Small intestine (tissue), 7 donors: ENCODE measurements around the gene RNF126. TPM values are rescaled to one million over a fixed set of nuclear protein-coding genes. Genes with fewer than 3 reads are reported as not detected.
"Not testable (repeated sequence)": the region's sequence is repeated elsewhere in the genome, so short reads cannot be mapped to it uniquely, and the experiment has no call there.

Experiments
- DNase-seq, 2 donors: peaks; one replicate each; pipeline versions ENCODE4 v3.0.0 to v3.0.0-alpha.2; 2013
- FAIRE-seq: peaks from 2 replicates; lab custom pipeline; 2012; peaks lifted over from hg19 to GRCh38; lab: Jason Lieb, UNC
- H3K27ac ChIP-seq, 3 donors: one replicate each; pipeline ENCODE4 v1.5.1; 2013; ENCODE audit warnings: low read length in 2 of 3, mild to moderate bottlenecking in 2 of 3, control low read depth in 1 of 3, inconsistent platforms in 1 of 3, low read depth in 1 of 3, moderate library complexity in 1 of 3
- H3K27me3 ChIP-seq, 3 donors: one replicate each; pipeline ENCODE4 v1.6.1; 2013; ENCODE audit warnings: low read length in 3 of 3, inconsistent platforms in 1 of 3; ENCODE audit not compliant: control insufficient read depth in 3 of 3, insufficient read depth in 3 of 3
- H3K36me3 ChIP-seq, 3 donors: one replicate each; pipeline ENCODE4 v1.6.1; 2013; ENCODE audit warnings: low read length in 3 of 3, inconsistent platforms in 1 of 3, low read depth in 1 of 3, mild to moderate bottlenecking in 1 of 3, moderate library complexity in 1 of 3; ENCODE audit not compliant: control insufficient read depth in 3 of 3, insufficient read depth in 2 of 3
- H3K4me1 ChIP-seq, 3 donors: one replicate each; pipeline ENCODE4 v1.6.1; 2013; ENCODE audit warnings: low read length in 2 of 3, inconsistent platforms in 1 of 3, low read depth in 1 of 3, mild to moderate bottlenecking in 1 of 3, moderate library complexity in 1 of 3; ENCODE audit not compliant: control insufficient read depth in 3 of 3, insufficient read depth in 2 of 3
- H3K4me3 ChIP-seq, 3 donors: one replicate each; pipeline ENCODE4 v1.5.1; 2013; ENCODE audit warnings: low read length in 3 of 3, control low read depth in 1 of 3, inconsistent platforms in 1 of 3, low read depth in 1 of 3, mild to moderate bottlenecking in 1 of 3, moderate library complexity in 1 of 3
- H3K9me3 ChIP-seq, 2 donors: one replicate each; pipeline ENCODE4 v1.6.1; 2013; ENCODE audit warnings: low read depth in 1 of 2, low read length in 1 of 2; ENCODE audit not compliant: control insufficient read depth in 2 of 2, insufficient read depth in 1 of 2
- WGBS, 3 donors: extraction: QIAGEN DNeasy Blood & Tissue Kit; methylation state at CpG; one replicate each; pipeline ENCODE4 v1.1.7; 2013; 5-methylcytosine and 5-hydroxymethylcytosine counted together
- polyA plus RNA-seq, 4 donors: library from polyadenylated mRNA; stranded (reverse) in 3 of 4; unstranded in 1 of 4; fragments of 200-250 nt in 3 of 4; fragments of 120-200 nt in 1 of 4; gene quantifications; one replicate each; pipeline versions ENCODE4 v1.2.1 to v1.2.3, GENCODE V29; 2013
- donor health status: healthy with polysubstance abuse.
- donor health status: control.
- donor health status: control.
- donor health status: Bipolar disorder and iron deficiency.
- donor health status: healthy.

The RNF126 gene
- polyA plus RNA-seq, 4 donors, result 39.2 to 60.2 (median 55.4) TPM

DNA sequence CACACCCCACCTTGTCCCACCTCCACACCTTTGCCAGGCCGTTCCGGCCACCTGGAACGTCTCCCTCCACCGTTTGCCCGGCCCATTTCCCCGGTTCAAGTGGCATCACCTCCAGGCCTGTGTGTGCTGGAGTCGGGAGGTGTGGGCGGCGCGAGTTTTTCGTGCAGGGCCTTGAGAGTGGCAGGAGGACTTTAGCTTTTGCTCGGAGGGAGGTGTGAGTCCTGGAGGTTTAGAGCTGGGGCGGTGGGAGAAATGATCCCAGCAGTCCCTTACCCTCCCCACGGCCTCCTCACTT lies 41.4 kb upstream of the RNF126 start:
- no peak for FAIRE-seq
- Histone ChIP-seq H3K4me3 (peak overlapping the region in 1 of 3 donors; percentile 15), H3K4me1 (peaks cover 0 to 13% (median 0%) of the 10 kb centered on the region in 3 donors), H3K27ac (no peak overlapping the region), H3K9me3 (peaks cover 0 to 11% of the 10 kb centered on the region in 2 donors), H3K27me3 (peaks cover 0 to 6% (median 5%) of the 10 kb centered on the region in 3 donors), H3K36me3 (no peaks in the 10 kb centered on the region)
- 10 to 27% (median 14%) methylated on average over 14 of the region's 14 CpGs for WGBS, 3 donors
- DNase-seq, result no peak

DNA sequence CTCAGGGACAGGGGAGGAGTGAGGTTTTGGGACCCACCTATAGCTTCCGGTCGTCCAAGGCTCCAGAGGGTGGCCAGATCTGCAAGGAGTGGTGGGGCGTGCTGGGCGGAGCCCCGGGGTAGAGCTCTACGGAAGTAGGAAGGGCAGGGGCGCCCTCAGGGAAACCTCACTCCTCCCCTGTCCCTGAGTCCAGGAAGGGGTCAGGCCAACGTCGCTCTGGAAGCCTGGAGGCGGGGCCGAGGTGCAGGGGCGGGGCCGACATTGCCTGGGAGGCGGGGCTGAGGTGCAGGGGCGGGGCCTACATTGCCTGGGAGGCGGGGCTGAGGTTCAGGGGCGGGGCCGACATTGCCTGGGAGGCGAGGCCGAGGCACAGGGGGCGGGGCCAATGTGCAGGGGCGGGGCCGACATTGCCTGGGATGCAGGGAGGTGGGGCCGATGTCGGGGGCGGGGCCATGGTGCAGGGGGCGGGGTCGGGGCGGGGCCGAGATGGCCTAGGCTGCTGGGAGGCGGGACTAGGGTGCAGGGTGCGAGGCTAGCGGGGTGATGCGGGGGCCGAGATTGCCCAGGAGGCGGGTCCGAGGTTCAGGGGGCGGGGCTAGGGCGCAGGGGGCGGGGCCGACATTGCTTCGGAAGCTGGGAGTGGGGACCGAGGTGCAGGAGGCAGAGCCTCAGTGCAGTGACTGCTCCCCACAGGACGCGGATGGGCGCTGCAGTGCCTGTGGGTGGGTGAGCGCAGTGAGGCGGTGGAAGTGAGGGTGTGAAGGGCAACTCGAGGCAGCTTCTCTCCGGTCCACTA lies 40.8 kb upstream of the RNF126 start:
- Histone ChIP-seq H3K4me1 (peaks cover 0 to 13% (median 0%) of the 10 kb centered on the region in 3 donors), H3K27ac (peak overlapping the region in 2 of 3 donors; percentile 30 to 63), H3K36me3 (no peaks in the 10 kb centered on the region), H3K4me3 (peak overlapping the region in 1 of 3 donors; percentile 62), H3K9me3 (peaks cover 0 to 11% of the 10 kb centered on the region in 2 donors), H3K27me3 (peaks cover 0 to 6% (median 5%) of the 10 kb centered on the region in 3 donors)
- FAIRE-seq, result no peak
- DNase-seq, result peak; percentile 84 to 90
- WGBS, 3 donors, result 5 to 6% (median 6%) methylated on average over 27 to 50 of the region's 50 CpGs

- peak overlapping the region in 2 of 3 donors; percentile 30 to 63 for H3K27ac ChIP-seq
- H3K27me3 ChIP-seq, result peaks cover 0 to 5% (median 5%) of the 10 kb centered on the region in 3 donors
- peaks cover 0 to 11% (median 0%) of the 10 kb centered on the region in 3 donors for H3K4me1 ChIP-seq
- WGBS, 3 donors, result 23 to 38% (median 31%) methylated on average over 4 of the region's 4 CpGs
- DNase-seq (no peak), FAIRE-seq (no peak)
- H3K4me3 ChIP-seq, result peak overlapping the region in 1 of 3 donors; percentile 62
- H3K36me3 ChIP-seq, result no peaks in the 10 kb centered on the region
- H3K9me3 ChIP-seq, result peaks cover 0 to 11% of the 10 kb centered on the region in 2 donors
Measured at GRCh38 chr19:703329-703650, 40.3 kb upstream of the RNF126 start.

DNA sequence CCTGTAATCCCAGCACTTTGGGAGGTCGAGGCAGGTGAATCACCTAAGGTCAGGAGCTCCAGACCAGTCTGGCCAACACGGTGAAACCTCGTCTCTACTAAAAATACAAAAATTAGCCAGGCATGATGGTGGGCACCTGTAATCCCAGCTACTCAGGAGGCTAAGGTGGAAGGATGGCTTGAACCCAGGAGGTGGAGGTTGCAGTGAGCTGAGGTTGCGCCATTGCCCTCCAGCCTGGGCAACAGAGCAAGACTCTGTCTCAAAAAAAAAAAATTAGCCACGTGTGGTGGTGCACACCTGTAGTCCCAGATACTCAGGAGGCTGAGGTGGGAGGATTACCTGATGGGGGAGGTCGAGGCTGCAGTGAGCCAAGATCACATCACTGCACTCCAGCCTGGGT lies 39.8 kb upstream of the RNF126 start:
- H3K27ac ChIP-seq, H3K4me1 ChIP-seq, FAIRE-seq, H3K27me3 ChIP-seq, H3K36me3 ChIP-seq, DNase-seq, H3K9me3 ChIP-seq: not testable (repeated sequence)
- H3K4me3 ChIP-seq, result peak overlapping the region in 1 of 3 donors; percentile 62
- 67 to 80% (median 73%) methylated on average over 6 of the region's 6 CpGs for WGBS, 3 donors

DNA sequence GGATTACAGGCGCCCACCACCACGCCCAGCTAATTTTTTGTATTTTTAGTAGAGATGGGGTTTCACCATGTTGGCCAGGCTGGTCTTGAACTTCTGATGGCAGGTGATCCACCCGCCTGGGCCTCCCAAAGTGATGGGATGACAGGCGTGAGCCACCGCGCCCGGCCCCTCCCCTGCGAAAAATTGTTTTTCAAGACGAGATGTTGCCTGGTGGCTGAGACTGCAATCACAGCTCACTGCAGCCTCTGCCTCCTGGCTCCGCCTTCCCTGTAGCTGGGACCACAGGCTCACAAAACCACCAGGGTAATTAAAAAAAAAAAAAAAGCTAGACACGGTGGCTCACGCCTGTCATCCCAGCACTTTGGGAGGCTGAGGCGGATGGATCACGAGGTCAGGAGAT lies 36.9 kb upstream of the RNF126 start:
- H3K27me3 ChIP-seq, result peaks cover 0 to 12% (median 3%) of the 10 kb centered on the region in 3 donors
- FAIRE-seq, H3K36me3 ChIP-seq, DNase-seq, H3K4me3 ChIP-seq, H3K27ac ChIP-seq, H3K9me3 ChIP-seq, H3K4me1 ChIP-seq: not testable (repeated sequence)
- WGBS, 3 donors, result 63 to 71% (median 70%) methylated on average over 8 to 14 of the region's 14 CpGs

GRCh38 chr19:698529-698928 lies 35.5 kb upstream of the RNF126 start:
- not testable (repeated sequence) for H3K9me3 ChIP-seq, H3K4me1 ChIP-seq, H3K27ac ChIP-seq, DNase-seq, H3K36me3 ChIP-seq, FAIRE-seq, H3K4me3 ChIP-seq
- peaks cover 0 to 16% (median 3%) of the 10 kb centered on the region in 3 donors for H3K27me3 ChIP-seq
- 89 to 92% (median 92%) methylated on average over 15 of the region's 15 CpGs for WGBS, 3 donors

GRCh38 chr19:695352-695949 lies 32.4 kb upstream of the RNF126 start, which contains the start of gene PRSS57:
Gene PRSS57 (minus strand): TSS chr19:695452. CDS start chr19:695430, 22 bp downstream.
- H3K27me3 ChIP-seq, result peaks cover 0 to 16% (median 3%) of the 10 kb centered on the region in 3 donors
- no peaks in the 10 kb centered on the region for H3K4me1 ChIP-seq
- no peaks in the 10 kb centered on the region for H3K9me3 ChIP-seq
- no peak within 1 kb of the TSS for H3K4me3 ChIP-seq
- no peaks in the 10 kb centered on the region for H3K36me3 ChIP-seq
- FAIRE-seq (no peak), DNase-seq (no peak)
- no peak within 1 kb of the TSS for H3K27ac ChIP-seq
- 54 to 60% (median 55%) methylated on average over 31 of the region's 31 CpGs for WGBS, 3 donors

DNA sequence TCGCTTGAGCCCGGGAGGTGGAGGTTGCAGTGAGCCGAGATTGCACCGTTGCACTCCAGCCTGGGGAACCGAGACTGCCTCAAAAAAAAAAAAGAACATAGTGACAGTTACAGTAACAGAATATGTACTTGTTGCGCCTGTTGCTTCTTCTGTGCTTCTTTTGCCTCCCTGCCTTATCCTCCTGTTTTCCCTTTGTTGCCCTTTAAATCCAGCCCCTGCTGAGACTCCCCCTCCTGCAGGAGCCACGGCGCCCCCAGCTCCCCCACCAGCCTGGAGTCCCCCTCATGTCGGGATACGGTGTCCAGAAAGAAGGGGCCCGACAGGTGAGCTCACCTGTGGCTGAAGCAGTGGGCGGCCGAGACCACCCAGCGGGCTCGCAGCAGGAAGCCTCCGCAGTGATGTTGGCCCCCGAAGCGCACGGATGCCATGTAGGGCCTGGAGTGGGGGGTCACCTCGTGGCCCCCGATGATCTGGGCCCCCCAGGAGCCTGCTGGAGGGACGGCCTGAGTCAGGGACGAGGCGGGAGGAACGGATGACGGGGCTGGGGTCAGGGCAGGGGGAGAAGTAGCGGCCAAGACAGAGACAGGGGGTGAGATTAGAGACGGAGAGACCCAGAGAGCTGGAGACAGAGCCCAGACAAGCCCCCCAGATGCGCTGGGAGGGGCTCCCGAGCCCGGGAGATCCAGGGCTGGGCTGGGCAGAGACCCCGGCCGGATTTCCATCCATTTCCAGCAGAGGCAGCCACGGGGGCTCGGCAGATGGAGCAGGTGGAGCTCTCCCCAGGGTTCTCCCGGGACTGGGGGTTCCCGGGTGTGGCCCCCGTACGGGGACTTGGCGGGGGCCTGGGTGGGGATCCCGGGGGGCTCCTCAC lies 31.7 kb upstream of the RNF126 start:
- FAIRE-seq (no peak), DNase-seq (no peak)
- H3K36me3 ChIP-seq, result no peaks in the 10 kb centered on the region
- no peak overlapping the region for H3K4me3 ChIP-seq
- no peaks in the 10 kb centered on the region for H3K9me3 ChIP-seq
- H3K27me3 ChIP-seq, result peaks cover 0 to 16% (median 3%) of the 10 kb centered on the region in 3 donors
- no peaks in the 10 kb centered on the region for H3K4me1 ChIP-seq
- H3K27ac ChIP-seq, result no peak overlapping the region
- WGBS, 3 donors, result 41 to 51% (median 49%) methylated on average over 32 to 41 of the region's 41 CpGs
